Esophagus (tissue), 2 donors: ENCODE results near the gene DGKQ. TPM values are rescaled to one million over a fixed set of nuclear protein-coding genes. Genes with fewer than 3 reads are reported as not detected.
"Not testable (repeated sequence)": the region's sequence is repeated elsewhere in the genome, so short reads cannot be mapped to it uniquely, and the experiment has no call there.

ENCODE experiments used
- H3K27ac ChIP-seq, 2 donors: one replicate each; pipeline ENCODE4 v1.5.1; 2013; ENCODE audit warnings: low read depth in 2 of 2, mild to moderate bottlenecking in 2 of 2, inconsistent platforms in 1 of 2, low read length in 1 of 2, moderate library complexity in 1 of 2
- H3K27me3 ChIP-seq, 2 donors: one replicate each; pipeline ENCODE4 v1.6.1; 2013; ENCODE audit warnings: low read length in 2 of 2, control low read depth in 1 of 2, mild to moderate bottlenecking in 1 of 2; ENCODE audit not compliant: insufficient read depth in 2 of 2, control insufficient read depth in 1 of 2
- H3K36me3 ChIP-seq, 2 donors: one replicate each; pipeline ENCODE4 v1.6.1; 2013; ENCODE audit warnings: low read length in 1 of 2; ENCODE audit not compliant: control insufficient read depth in 2 of 2, insufficient read depth in 2 of 2
- H3K4me1 ChIP-seq, 2 donors: one replicate each; pipeline ENCODE4 v1.6.1; 2013; ENCODE audit warnings: low read length in 1 of 2; ENCODE audit not compliant: control insufficient read depth in 2 of 2, insufficient read depth in 2 of 2
- H3K4me3 ChIP-seq, 2 donors: one replicate each; pipeline ENCODE4 v1.5.1; 2013; ENCODE audit warnings: low read length in 2 of 2, mild to moderate bottlenecking in 2 of 2, low read depth in 1 of 2, moderate library complexity in 1 of 2
- H3K9me3 ChIP-seq, 2 donors: one replicate each; pipeline ENCODE4 v1.6.1; 2013; ENCODE audit warnings: mild to moderate bottlenecking in 2 of 2, low read depth in 1 of 2, low read length in 1 of 2, moderate library complexity in 1 of 2; ENCODE audit not compliant: control insufficient read depth in 2 of 2, insufficient read depth in 1 of 2
- WGBS, 2 donors: extraction: QIAGEN DNeasy Blood & Tissue Kit; methylation state at CpG; one replicate each; pipeline ENCODE4 v1.1.7; 2013; 5-methylcytosine and 5-hydroxymethylcytosine counted together
- polyA plus RNA-seq, 2 donors: library from polyadenylated mRNA; stranded (reverse); fragments of 200-250 nt; gene quantifications; one replicate each; pipeline ENCODE4 v1.2.3, GENCODE V29; 2013
- donor health status: healthy with polysubstance abuse.
- donor health status: Bipolar disorder and iron deficiency.

DGKQ gene
- polyA plus RNA-seq, 2 donors, result 6.8 to 8.0 TPM

GRCh38 chr4:1002131-1002630, 28.8 kb upstream of the DGKQ start:
- Histone ChIP-seq H3K4me1 (peaks cover 0 to 23% of the 10 kb centered on the region in 2 donors), H3K36me3 (no peaks in the 10 kb centered on the region), H3K27ac (no peak overlapping the region), H3K9me3 (peaks cover 0 to 2% of the 10 kb centered on the region in 2 donors), H3K4me3 (no peak overlapping the region), H3K27me3 (peaks cover 0 to 41% of the 10 kb centered on the region in 2 donors)
- 3 to 4% methylated on average over 35 to 54 of the region's 54 CpGs for WGBS, 2 donors

GRCh38 chr4:1001561-1002130, 28.3 kb upstream of the DGKQ start:
- H3K27me3 ChIP-seq, result peaks cover 0 to 45% of the 10 kb centered on the region in 2 donors
- H3K36me3 ChIP-seq, result no peaks in the 10 kb centered on the region
- H3K4me1 ChIP-seq, result peaks cover 0 to 23% of the 10 kb centered on the region in 2 donors
- H3K9me3 ChIP-seq, result peaks cover 0 to 2% of the 10 kb centered on the region in 2 donors
- no peak overlapping the region for H3K4me3 ChIP-seq
- 18 to 24% methylated on average over 45 to 48 of the region's 48 CpGs for WGBS, 2 donors
- H3K27ac ChIP-seq, result no peak overlapping the region

GRCh38 chr4:1000686-1001260, 27.4 kb upstream of the DGKQ start:
- Histone ChIP-seq H3K27ac (no peak overlapping the region), H3K4me3 (no peak overlapping the region), H3K4me1 (peaks cover 0 to 23% of the 10 kb centered on the region in 2 donors), H3K27me3 (peaks cover 0 to 43% of the 10 kb centered on the region in 2 donors), H3K9me3 (peaks cover 0 to 2% of the 10 kb centered on the region in 2 donors), H3K36me3 (no peaks in the 10 kb centered on the region)
- WGBS, 2 donors, result 86 to 90% methylated on average over 12 to 15 of the region's 15 CpGs

- WGBS, 2 donors, result 57 to 60% methylated on average over 17 to 18 of the region's 18 CpGs
- Histone ChIP-seq H3K4me1 (peaks cover 0 to 23% of the 10 kb centered on the region in 2 donors), H3K27ac (no peak overlapping the region), H3K4me3 (no peak overlapping the region), H3K9me3 (peaks cover 0 to 2% of the 10 kb centered on the region in 2 donors), H3K36me3 (no peaks in the 10 kb centered on the region), H3K27me3 (peaks cover 0 to 43% of the 10 kb centered on the region in 2 donors)
Observed at GRCh38 chr4:999882-1000425, 26.6 kb upstream of the DGKQ start.

GRCh38 chr4:999240-999863, 26.0 kb upstream of the DGKQ start:
- Histone ChIP-seq H3K27me3 (peaks cover 0 to 43% of the 10 kb centered on the region in 2 donors), H3K4me1 (peaks cover 0 to 23% of the 10 kb centered on the region in 2 donors)
- not testable (repeated sequence) for H3K36me3 ChIP-seq, H3K4me3 ChIP-seq, H3K9me3 ChIP-seq, H3K27ac ChIP-seq
- WGBS, 2 donors, result 41 to 47% methylated on average over 16 to 18 of the region's 21 CpGs

GRCh38 chr4:998096-998691, 24.8 kb upstream of the DGKQ start:
- Histone ChIP-seq H3K4me3 (no peak overlapping the region), H3K27ac (no peak overlapping the region), H3K27me3 (peaks cover 0 to 36% of the 10 kb centered on the region in 2 donors), H3K36me3 (no peaks in the 10 kb centered on the region), H3K9me3 (peaks cover 0 to 2% of the 10 kb centered on the region in 2 donors), H3K4me1 (peaks cover 0 to 22% of the 10 kb centered on the region in 2 donors)
- 33 to 56% methylated on average over 9 to 12 of the region's 12 CpGs for WGBS, 2 donors

GRCh38 chr4:997375-998071, 24.2 kb upstream of the DGKQ start:
- Histone ChIP-seq H3K9me3 (peaks cover 0 to 2% of the 10 kb centered on the region in 2 donors), H3K36me3 (no peaks in the 10 kb centered on the region), H3K4me1 (peaks cover 3 to 23% of the 10 kb centered on the region in 2 donors), H3K4me3 (peak overlapping the region; percentile 4 to 17), H3K27me3 (peaks cover 0 to 30% of the 10 kb centered on the region in 2 donors), H3K27ac (no peak overlapping the region)
- 2% methylated on average over 61 to 68 of the region's 68 CpGs for WGBS, 2 donors

GRCh38 chr4:996997-997374, 23.6 kb upstream of the DGKQ start:
- WGBS, 2 donors, result 6% methylated on average over 19 to 25 of the region's 25 CpGs
- H3K36me3 ChIP-seq, result no peaks in the 10 kb centered on the region
- peaks cover 3 to 23% of the 10 kb centered on the region in 2 donors for H3K4me1 ChIP-seq
- H3K27ac ChIP-seq, result no peak overlapping the region
- peaks cover 0 to 24% of the 10 kb centered on the region in 2 donors for H3K27me3 ChIP-seq
- peaks cover 0 to 2% of the 10 kb centered on the region in 2 donors for H3K9me3 ChIP-seq
- H3K4me3 ChIP-seq, result peak overlapping the region in 1 of 2 donors; percentile 17
